Stimulated activated CD4-positive, alpha-beta T cell treated with anti-CD3 and anti-CD28 coated beads, Interleukin-12 subunit alpha, Interleukin-12 subunit beta, amount 100 ng/mL, for 4 hours (primary cell): Measurements from ENCODE around the gene RAB27B.
A peak's percentile ranks its signal among the peaks of the same experiment; 100 is the strongest.
"Not testable (repeated sequence)": the region's sequence is repeated elsewhere in the genome, so short reads cannot be mapped to it uniquely, and the experiment has no call there.

Experiments used
- DNase-seq: peaks from one replicate; pipeline ENCODE4 v3.0.0-alpha.2; 2020

Gene RAB27B

GRCh38 chr18:54828281-54828881 is at the start of gene RAB27B:
RAB27B (plus strand) TSS chr18:54828477; CDS start chr18:54877586, 49,109 bp downstream.
- DNase-seq = peak; percentile 64

GRCh38 chr18:54780285-54780861 is 47.9 kb upstream of the RAB27B start:
- no peak for DNase-seq

GRCh38 chr18:54780970-54781369 is 47.3 kb upstream of the RAB27B start:
- DNase-seq = no peak

- no peak for DNase-seq
Measured at GRCh38 chr18:54783139-54783538, 45.1 kb upstream of the RAB27B start.

- no peak for DNase-seq
Measured at GRCh38 chr18:54786206-54786605, 42.1 kb upstream of the RAB27B start.

GRCh38 chr18:54787121-54787520 is 41.2 kb upstream of the RAB27B start:
- DNase-seq = no peak

GRCh38 chr18:54787616-54788015 is 40.7 kb upstream of the RAB27B start:
- DNase-seq = no peak

- DNase-seq = no peak
Measured at GRCh38 chr18:54790109-54790508, 38.2 kb upstream of the RAB27B start.

GRCh38 chr18:54791657-54792056 is 36.6 kb upstream of the RAB27B start:
- DNase-seq = no peak

GRCh38 chr18:54792079-54792478 is 36.2 kb upstream of the RAB27B start:
- DNase-seq = no peak

GRCh38 chr18:54794823-54795222 is 33.5 kb upstream of the RAB27B start:
- DNase-seq = no peak

- DNase-seq = no peak
Measured at GRCh38 chr18:54798186-54798585, 30.1 kb upstream of the RAB27B start.

- no peak for DNase-seq
Measured at GRCh38 chr18:54801374-54801773, 26.9 kb upstream of the RAB27B start.

GRCh38 chr18:54802178-54802577 is 26.1 kb upstream of the RAB27B start:
- DNase-seq = no peak

GRCh38 chr18:54802686-54803395 is 25.4 kb upstream of the RAB27B start:
- DNase-seq = no peak

GRCh38 chr18:54805571-54806334 is 22.5 kb upstream of the RAB27B start:
- DNase-seq = no peak

GRCh38 chr18:54806526-54806925 is 21.8 kb upstream of the RAB27B start:
- no peak for DNase-seq

GRCh38 chr18:54807303-54807702 is 21.0 kb upstream of the RAB27B start:
- DNase-seq = no peak

- DNase-seq = not testable (repeated sequence)
Measured at GRCh38 chr18:54810662-54811061, 17.6 kb upstream of the RAB27B start.

GRCh38 chr18:54812885-54813284 is 15.4 kb upstream of the RAB27B start:
- no peak for DNase-seq

GRCh38 chr18:54813305-54813704 is 15.0 kb upstream of the RAB27B start:
- no peak for DNase-seq

- DNase-seq = no peak
Measured at GRCh38 chr18:54813977-54814565, 14.2 kb upstream of the RAB27B start.

- no peak for DNase-seq
Measured at GRCh38 chr18:54815086-54815485, 13.2 kb upstream of the RAB27B start.
